Left colon (tissue), 2 donors: ENCODE results near the gene DOCK4. TPM values are rescaled to one million over a fixed set of nuclear protein-coding genes. Genes with fewer than 3 reads are reported as not detected.

Experiments used
- ATAC-seq: fragments of 200-7000 bp; cut with Tn5 transposase; one replicate; pipeline ENCODE4 v1.9.1; 2020; ENCODE audit warnings: mild to moderate bottlenecking, moderate library complexity
- DNase-seq, 2 donors: peaks; one replicate each; pipeline ENCODE4 v3.0.0-alpha.2; 2020
- intact Hi-C, 2 donors: fragments of 100-400 bp; cut with DNase I in 1 of 2; cut with micrococcal nuclease in 1 of 2; formaldehyde crosslinking; loops; one replicate each; pipeline versions ENCODE4 v1.11.2 to v1.14.0; 2022; cut with DNase I, micrococcal nuclease
- total RNA-seq, 2 donors: library from RNA; stranded (reverse); fragmentation: NEBNext Ultra II Directional; extraction: Animal tissue kit (Norgen Biotek cat#: 25700); gene quantifications; one replicate each; pipeline ENCODE4 v1.2.1, GENCODE V29; 2021
- donor health status: DM: no; HTN: no; CAD: no.
- donor health status: DM: yes; HTN: yes; CAD: no.

DOCK4 gene
- total RNA-seq, 2 donors from 2014 or later = 6.6 to 11.5 TPM

DNA sequence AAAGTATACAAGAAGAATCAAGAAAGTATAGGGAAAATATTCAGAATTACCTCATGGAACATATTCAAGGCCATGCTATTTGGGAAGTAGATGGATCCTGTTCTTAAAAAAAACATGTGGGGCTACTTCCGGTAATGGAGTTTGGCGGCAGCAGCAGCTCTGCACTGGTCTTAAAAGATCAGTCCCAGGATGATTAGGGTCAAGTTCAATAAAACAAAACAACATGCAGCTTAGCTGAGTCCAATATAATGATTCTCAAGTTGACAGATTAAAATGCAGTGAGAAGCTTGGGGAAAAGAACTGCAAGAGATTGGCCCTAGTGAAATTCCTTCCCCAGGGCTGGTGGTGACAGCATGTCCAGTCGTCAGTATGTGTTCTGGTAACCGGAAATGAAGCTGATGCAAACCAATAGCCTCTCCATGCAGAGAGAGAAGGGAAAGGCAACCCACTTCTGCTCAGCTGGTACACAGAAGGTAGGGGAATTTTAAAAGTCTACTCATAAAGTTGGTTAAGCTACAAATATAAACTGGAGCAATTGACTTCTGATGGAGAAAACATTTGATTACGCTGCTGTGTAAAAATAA is 338.8 kb downstream of the DOCK4 start:
- no peak for ATAC-seq
- intact Hi-C loops = no loop called here
- no peak for DNase-seq

- ATAC-seq (no peak), DNase-seq (no peak)
- intact Hi-C loops = no loop called here
These were observed 339.4 kb downstream of the DOCK4 start for GRCh38 chr7:111866787-111867186.

DNA sequence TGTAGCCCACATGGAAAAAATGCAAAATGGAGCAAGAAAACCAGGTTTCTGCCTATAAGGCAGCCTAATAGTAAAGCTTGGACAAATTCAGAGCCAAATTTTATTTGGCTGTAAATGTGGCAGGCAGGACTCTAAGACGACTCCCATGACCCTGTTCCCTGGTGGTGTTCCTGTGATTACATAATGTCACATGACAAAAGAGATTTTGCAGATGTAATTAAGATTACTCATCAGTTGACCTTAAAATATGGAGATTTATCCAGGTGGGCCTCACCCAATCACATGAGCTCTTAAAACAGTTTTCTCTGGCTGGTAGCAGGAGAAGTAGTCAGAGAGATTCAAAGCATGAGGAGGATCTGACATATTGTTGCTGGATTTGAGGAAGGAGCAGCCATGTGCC is 340.8 kb downstream of the DOCK4 start:
- ATAC-seq (peak; percentile 24), DNase-seq (no peak)
- intact Hi-C loops = no loop called here

DNA sequence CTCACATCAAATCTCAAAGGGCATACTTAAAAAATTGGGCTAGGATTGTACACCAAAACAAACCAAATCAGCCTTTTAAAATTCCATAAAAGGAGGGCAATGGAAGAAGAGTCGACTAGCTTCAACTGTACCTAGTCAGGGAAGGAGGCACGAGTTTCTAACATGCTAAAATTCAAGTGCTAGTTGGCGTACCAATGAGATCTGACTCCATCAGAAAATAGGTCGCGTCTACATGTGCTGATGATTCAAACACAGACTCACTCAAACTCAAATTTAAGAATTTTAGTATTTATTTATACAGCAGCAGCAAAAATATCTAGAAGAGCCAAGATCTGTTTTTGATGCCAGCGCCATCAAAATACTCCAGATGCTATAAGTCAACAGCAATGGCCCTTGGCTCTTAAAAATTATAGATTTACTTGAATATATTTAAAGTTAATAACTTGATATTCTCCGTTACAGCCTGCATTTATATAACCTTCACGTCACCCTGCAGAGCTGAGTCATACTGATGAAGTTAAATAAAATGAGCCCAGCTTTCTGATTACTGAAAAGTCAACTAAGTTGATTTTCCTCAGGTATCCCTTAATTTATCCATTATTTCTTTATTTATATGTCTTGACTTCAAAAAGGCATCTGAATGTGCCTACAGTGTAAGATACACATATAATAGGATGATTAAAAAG is 341.8 kb downstream of the DOCK4 start:
- no peak for ATAC-seq
- intact Hi-C loops = no loop called here
- no peak for DNase-seq

DNA sequence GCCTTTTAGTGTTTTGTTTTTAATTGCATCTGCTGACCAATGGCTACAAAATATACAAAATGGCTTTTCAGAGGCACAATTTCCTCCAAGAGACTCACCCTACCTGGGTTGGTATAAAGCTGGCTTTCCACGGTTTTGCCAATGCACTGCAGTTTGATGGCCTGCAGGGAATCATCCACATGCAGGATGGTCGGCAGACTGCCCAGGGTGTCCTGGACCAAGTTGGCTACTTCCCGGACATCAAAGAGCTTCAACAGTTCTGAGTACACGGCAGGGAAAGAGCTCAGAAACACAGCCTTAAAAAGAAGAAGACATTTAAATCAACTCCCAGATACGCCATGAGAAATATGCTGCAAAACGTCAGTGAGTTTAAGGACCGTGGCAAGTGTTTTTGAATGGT is 342.9 kb downstream of the DOCK4 start:
- DNase-seq (no peak), ATAC-seq (no peak)
- intact Hi-C loops = no loop called here

- ATAC-seq (no peak), DNase-seq (no peak)
- intact Hi-C loops = no loop called here
These were observed 346.0 kb downstream of the DOCK4 start for GRCh38 chr7:111860248-111860647.

DNA sequence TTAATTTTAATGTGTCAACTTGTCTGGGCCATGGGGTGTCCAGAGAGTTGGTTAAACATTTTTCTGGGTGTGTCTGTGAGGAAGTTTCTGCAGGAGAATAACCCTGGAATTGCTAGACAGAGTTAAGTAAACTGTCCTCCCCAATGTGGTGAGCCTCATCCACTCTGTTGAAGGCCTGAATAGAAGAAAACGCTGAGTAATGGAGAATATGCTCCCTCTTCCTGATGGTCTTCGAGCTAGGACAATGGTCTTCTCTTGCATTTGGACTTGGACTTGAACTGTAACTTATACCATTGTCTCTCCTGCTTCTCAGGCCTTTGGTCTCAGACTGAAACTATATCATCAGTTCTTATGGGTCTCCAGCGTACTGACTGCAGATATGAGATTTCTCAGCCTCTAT is 347.9 kb downstream of the DOCK4 start:
- DNase-seq (no peak), ATAC-seq (no peak)
- intact Hi-C loops = loop anchor here in 1 of 2 donors (10.0 kb wide), 1 partner anchor 114 kb away; no protein-coding TSS in a partner anchor

DNA sequence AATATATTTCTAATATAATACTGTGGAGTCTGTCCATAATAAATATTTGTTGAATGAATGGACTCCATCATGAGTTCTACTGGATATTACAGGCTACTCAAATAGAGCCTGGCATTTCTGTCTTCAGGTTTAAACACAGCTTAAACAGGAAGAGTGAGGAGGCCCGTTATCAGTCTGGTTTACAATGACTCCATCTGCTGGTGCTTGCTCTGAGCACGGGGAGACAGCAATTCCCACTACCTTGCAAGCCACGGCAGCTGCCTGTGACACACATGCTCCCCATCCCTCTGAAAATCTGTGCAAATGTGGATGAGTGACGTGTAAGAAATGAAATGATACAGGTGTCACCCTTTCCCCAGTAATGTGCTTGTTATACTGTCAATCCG is 350.4 kb downstream of the DOCK4 start:
- peak; percentile 41 for ATAC-seq
- no peak for DNase-seq
- intact Hi-C loops = loop anchor here in 1 of 2 donors (10.0 kb wide), 1 partner anchor 111 kb away; no protein-coding TSS in a partner anchor

DNA sequence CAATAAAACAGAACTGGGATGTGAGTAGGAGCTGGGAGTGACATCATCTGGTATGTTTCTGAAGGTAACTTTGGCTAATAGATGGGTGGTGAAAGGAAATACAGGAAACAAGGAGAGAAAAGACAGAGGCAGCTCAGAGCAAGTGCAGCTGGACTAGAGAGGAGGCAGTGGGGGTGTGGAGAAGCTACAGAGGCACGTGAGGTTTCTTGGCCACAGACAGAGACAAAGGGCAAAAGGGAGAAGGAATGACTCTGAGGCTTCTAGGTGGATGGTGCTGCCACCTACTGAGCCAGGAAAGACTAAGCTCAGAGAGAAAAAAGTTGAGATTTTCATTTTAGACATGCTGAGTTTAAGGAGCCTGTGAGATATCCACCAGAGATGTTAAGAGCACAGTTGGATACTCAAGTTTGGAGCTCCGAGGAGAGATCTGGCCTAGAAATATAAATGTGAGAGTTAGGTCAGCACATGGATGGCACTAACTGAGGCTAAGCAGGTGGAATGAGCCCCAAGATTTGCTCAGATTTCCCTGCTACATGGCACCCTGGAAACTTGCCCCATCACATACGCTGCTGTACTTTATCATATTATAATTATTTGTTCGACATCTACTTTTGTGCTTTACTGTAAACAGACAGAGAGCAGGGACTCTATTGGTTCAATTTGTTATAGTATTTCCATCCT is 350.9 kb downstream of the DOCK4 start:
- peak; percentile 91 for ATAC-seq
- intact Hi-C loops = loop anchor here in 1 of 2 donors (10.0 kb wide), 1 partner anchor 110 kb away; no protein-coding TSS in a partner anchor
- DNase-seq = peak; percentile 56 to 64

- DNase-seq = peak in 1 of 2 donors; percentile 33
- peak; percentile 57 for ATAC-seq
- intact Hi-C loops = loop anchor here in 1 of 2 donors (10.0 kb wide), 1 partner anchor 109 kb away; no protein-coding TSS in a partner anchor
These were observed 352.8 kb downstream of the DOCK4 start for GRCh38 chr7:111853201-111853990.

DNA sequence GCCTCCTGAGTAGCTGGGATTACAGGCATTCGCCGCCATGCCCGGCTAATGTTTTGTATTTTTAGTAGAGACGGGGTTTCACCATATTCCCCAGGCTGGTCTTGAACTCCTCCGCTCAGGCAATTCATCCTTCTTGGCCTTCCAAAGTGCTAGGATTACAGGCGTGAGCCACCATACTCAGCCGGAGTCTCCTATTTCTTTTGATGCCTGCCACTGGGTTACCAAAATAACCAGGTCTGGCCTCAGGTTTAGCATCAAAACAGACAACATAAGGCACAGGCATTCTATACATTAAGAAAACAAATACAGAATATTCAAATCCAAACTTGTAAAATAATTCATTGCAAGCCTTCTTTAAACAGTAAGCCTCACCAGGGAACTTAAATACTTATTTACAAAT is 354.1 kb downstream of the DOCK4 start:
- intact Hi-C loops = loop anchor here in 1 of 2 donors (10.0 kb wide), 1 partner anchor 107 kb away; no protein-coding TSS in a partner anchor
- no peak for DNase-seq
- no peak for ATAC-seq

- peak; percentile 89 for ATAC-seq
- intact Hi-C loops = no loop called here
- DNase-seq = no peak
These were observed 359.3 kb downstream of the DOCK4 start for GRCh38 chr7:111846898-111847297.

GRCh38 chr7:111845853-111846252 is 360.3 kb downstream of the DOCK4 start:
- intact Hi-C loops = no loop called here
- ATAC-seq (no peak), DNase-seq (no peak)

DNA sequence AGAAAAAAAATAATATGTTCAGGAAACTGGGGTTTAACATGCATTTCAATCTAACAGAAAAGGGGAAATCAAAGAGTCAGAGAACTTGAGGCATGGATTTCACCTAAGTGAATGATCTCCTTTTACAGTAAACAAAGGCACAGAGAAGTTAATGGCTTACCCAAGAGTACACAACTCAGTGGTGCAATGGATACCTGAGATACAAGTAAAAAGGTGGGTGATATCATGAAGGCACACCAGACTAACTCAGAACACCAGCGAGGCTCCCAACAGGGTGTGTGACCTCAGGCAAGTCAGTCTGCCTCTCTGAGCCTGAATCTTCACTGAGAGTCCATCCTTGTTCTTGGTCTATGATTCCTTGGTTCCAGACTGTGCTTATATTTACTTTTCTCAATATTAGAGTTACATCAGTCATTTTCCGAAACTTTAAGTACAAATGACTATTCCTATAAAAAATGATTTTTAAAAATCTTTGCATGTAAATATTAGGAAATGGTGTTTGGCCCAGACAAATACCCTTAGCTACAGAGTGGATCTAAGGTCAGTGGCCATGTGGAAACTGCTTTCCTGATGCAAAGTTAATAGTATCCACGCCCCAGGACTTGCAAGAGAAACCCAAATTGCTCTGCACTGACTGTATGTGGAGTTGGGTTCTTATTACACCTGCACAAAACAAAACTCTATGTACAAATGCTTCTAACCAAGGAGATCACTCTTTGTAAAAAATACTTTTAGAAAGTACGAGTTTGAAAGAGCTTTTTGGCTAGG is 361.1 kb downstream of the DOCK4 start:
- ATAC-seq (peak; percentile 27), DNase-seq (no peak)
- intact Hi-C loops = no loop called here

- DNase-seq (no peak), ATAC-seq (peak; percentile 15)
- intact Hi-C loops = no loop called here
These were observed 363.7 kb downstream of the DOCK4 start for GRCh38 chr7:111842491-111842890.

GRCh38 chr7:111841596-111842205 is 364.5 kb downstream of the DOCK4 start:
- intact Hi-C loops = no loop called here

DNA sequence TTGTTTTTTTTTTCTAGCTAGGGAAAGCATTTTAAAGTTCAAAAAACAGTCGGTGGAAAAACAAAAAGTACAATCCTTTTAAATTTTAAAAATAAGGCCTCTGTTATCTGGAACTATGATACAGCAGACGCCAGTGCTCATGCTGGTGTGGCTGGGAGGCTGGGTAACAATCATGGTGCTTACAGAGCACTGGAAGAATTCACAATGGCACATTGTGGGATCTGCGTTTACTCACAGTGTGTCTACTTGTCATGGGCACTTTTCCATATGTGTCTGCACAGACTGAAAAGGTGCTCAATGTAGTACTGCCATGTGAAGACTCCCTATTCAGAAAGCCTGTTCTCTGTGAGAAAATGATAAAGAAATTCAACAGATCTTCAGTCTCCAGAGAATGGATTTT is 365.7 kb downstream of the DOCK4 start:
- DNase-seq (no peak), ATAC-seq (no peak)
- intact Hi-C loops = no loop called here

More at GRCh38 chr7:111841596-111842205, 364.5 kb downstream of the DOCK4 start:
- ATAC-seq (peak; percentile 89), DNase-seq (no peak)

DNA sequence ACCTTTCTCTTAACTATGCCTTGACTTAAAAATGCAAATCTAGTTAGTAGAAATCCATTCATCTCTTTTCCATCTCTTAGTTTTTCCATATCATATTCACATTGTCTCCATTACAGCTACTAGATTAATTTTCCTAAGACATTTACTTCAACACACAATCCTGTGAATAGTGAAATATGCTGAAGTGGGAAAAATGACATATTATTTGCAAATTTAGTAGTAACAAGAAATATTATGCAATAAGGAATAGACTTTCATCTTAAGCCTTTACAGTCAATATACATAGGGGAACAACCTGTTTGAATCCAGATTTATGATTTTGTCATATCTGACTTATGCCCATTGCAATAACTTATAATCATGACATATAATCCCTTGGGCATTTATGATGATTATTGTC is 366.9 kb downstream of the DOCK4 start:
- no peak for ATAC-seq
- intact Hi-C loops = no loop called here
- DNase-seq = no peak
